OCI-LY1 (cell line): ENCODE results near the gene CIAPIN1.

Source experiments
- CTCF ChIP-seq: fragments of 200-600 bp; sonication (generic), shearing (Covaris generic); IDR thresholded peaks from 2 replicates; pipeline ENCODE4 v1.5.1; 2017; ENCODE audit warnings: mild to moderate bottlenecking, antibody characterized with exemption, low read length, moderate library complexity, mixed read lengths
- EZH2 ChIP-seq: fragments of 200-600 bp; sonication (generic), shearing (Covaris generic); IDR thresholded peaks from 2 replicates; pipeline ENCODE4 v1.8.0; 2017; ENCODE audit warnings: borderline replicate concordance, mixed run types, mild to moderate bottlenecking, antibody characterized with exemption, low read length, moderate library complexity, mixed read lengths

- TF ChIP-seq CTCF, result no peak
- TF ChIP-seq EZH2, result no peak
These were observed 65.2 kb downstream of the CIAPIN1 start for GRCh38 chr16:57381791-57382534.
